SH-SY5Y (cell line): ENCODE measurements around the gene PRDM16.

Source experiments
- GATA2 ChIP-seq: IDR thresholded peaks from 2 replicates; pipeline ENCODE4 v1.6.1; 2011; ENCODE audit warnings: mild to moderate bottlenecking, low read depth, low read length
- GATA3 ChIP-seq: IDR thresholded peaks from 2 replicates; pipeline ENCODE4 v1.6.1; 2011; ENCODE audit warnings: low read depth, mild to moderate bottlenecking, low read length, moderate library complexity

DNA sequence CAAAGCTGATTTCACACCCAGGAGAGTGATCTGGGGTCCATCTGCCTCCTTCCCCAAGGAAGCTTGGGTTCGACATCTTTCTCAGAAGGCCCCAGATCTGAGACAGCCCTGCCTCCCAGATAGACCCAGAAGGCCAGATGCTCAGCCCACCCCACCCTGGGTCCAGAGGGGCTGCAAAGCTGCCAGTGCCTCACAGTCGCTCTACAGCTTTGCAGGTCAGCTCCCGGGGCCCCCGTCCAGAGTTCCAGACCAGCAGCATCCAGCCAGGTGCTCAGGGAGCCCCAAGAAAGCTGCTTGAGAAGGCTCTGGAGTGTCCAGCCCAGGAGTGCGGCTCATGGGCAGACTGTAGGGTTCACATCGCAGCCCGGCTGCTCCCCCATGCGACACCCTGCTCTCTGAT is 242.7 kb downstream of the PRDM16 start:
- TF ChIP-seq GATA3 (no peak), GATA2 (no peak)
